ENCODE results near the gene PXK. TPM values are rescaled to one million over a fixed set of nuclear protein-coding genes. Genes with fewer than 3 reads are reported as not detected.
"Not testable (repeated sequence)": the region's sequence is repeated elsewhere in the genome, so short reads cannot be mapped to it uniquely, and the experiment has no call there.

The PXK gene
- total RNA-seq, 6 donors from 2014 or later: 17.6 to 38.8 (median 23.2) TPM

DNA sequence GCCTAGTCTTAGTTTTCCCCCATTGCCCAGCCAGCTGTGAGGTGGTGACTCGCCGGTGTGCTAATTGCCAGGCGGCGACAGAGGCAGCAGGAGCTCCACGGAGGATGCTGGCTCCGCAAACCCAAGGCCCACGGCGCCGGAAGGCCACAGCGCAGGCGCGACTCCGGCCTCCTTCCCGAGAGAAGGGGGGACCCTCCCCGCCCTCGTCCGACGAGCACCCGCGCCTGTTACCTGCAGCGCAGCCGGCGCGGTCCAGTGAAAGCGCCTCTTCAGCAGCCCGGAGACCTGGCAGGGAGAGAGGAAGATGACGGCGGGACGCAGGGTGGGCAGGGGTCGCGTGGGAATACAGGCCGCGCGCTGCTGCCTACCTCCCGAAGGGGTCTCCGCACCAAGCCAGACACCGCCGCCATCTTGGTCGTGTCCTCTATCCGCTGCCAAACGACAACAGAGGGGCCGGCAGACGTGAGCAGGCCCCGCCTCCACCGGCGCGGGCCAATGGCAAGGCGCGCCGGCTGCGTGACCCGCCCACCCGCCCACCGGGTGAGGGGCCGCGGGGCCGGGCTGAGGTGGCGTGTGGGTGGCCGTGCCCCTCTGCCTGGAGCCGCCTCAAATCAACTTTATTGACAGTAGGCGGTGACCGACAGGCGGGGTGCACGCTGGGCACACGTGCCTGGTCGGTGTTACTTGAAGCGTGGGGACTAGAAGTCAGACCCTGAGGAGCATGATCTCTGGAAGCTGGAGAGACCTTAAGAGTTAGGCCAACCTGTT, 100.9 kb downstream of the PXK start, which contains the start of gene PDHB:
Gene PDHB (minus strand): TSS at position 433 of the 768 bp plus-strand sequence. CDS start 23 bp downstream, at position 410.
- TF ChIP-seq POLR2AphosphoS5 (IDR thresholded peaks at IDR 0.05) (peak; percentile 91 to 92), POLR2A (IDR thresholded peaks at IDR 0.05) (peak in 3 of 4 donors; percentile 72 to 90 (median 76)), EP300 (IDR thresholded peaks at IDR 0.05) (no peak)
- TF ChIP-seq, protein P1, sequence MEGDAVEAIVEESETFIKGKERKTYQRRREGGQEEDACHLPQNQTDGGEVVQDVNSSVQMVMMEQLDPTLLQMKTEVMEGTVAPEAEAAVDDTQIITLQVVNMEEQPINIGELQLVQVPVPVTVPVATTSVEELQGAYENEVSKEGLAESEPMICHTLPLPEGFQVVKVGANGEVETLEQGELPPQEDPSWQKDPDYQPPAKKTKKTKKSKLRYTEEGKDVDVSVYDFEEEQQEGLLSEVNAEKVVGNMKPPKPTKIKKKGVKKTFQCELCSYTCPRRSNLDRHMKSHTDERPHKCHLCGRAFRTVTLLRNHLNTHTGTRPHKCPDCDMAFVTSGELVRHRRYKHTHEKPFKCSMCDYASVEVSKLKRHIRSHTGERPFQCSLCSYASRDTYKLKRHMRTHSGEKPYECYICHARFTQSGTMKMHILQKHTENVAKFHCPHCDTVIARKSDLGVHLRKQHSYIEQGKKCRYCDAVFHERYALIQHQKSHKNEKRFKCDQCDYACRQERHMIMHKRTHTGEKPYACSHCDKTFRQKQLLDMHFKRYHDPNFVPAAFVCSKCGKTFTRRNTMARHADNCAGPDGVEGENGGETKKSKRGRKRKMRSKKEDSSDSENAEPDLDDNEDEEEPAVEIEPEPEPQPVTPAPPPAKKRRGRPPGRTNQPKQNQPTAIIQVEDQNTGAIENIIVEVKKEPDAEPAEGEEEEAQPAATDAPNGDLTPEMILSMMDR (IDR thresholded peaks at IDR 0.05): peak in 2 of 6 experiments; percentile 4 to 24
- Histone ChIP-seq H3K36me3 (peaks cover 21 to 31% (median 30%) of the 10 kb centered on the region in 4 donors), H3K27ac (peak within 1 kb of the TSS; percentile 88 to 93 (median 90)), H3K4me3 (peak within 1 kb of the TSS; percentile 56 to 96 (median 80)), H3K4me1 (peaks cover 20 to 27% (median 22%) of the 10 kb centered on the region in 4 donors), H3K27me3 (no peaks in the 10 kb centered on the region), H3K9me3 (no peaks in the 10 kb centered on the region)
- peak; percentile 94 to 97 for DNase-seq
- WGBS, 2 donors: 0% methylated on average over 5 to 51 of the region's 67 CpGs
- ATAC-seq (ENCODE audit: low FRiP score in 2 of 2): peak; percentile 98 to 99

DNA sequence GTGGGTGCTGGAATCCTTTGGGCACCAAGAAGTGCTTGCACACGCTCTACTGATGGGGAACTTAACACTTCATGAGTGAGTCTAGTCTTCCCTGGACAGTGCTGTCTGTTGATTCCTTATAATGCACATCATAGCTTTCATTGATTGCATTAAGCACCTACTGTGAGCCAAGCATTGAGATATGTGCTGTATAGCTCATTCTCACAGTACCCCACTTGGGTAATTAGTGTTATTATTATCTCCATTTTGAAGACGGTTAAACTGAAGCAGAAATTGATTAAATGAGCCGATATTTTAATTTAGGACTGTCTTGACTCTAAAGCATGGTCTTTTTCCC, 101.4 kb downstream of the PXK start:
- no peak for TF ChIP-seq EP300 (IDR thresholded peaks at IDR 0.05)
- TF ChIP-seq, protein P1 (IDR thresholded peaks at IDR 0.05): peak in 1 of 6 experiments; percentile 1
- Histone ChIP-seq H3K4me1 (peaks cover 17 to 27% (median 22%) of the 10 kb centered on the region in 4 donors), H3K36me3 (peaks cover 16 to 25% (median 25%) of the 10 kb centered on the region in 4 donors), H3K27ac (peak overlapping the region; percentile 88 to 93 (median 90)), H3K4me3 (peak overlapping the region in 3 of 4 donors; percentile 56 to 96 (median 75)), H3K9me3 (no peaks in the 10 kb centered on the region), H3K27me3 (no peaks in the 10 kb centered on the region)
- DNase-seq (no peak), ATAC-seq (ENCODE audit: low FRiP score in 2 of 2) (no peak)
- 63 to 68% methylated on average over 3 of the region's 3 CpGs for WGBS, 2 donors

- Histone ChIP-seq H3K4me1 (peaks cover 17 to 27% (median 22%) of the 10 kb centered on the region in 4 donors), H3K27ac (peak overlapping the region in 2 of 4 donors; percentile 88 to 91), H3K36me3 (peaks cover 12 to 22% (median 21%) of the 10 kb centered on the region in 4 donors), H3K4me3 (no peak overlapping the region), H3K27me3 (no peaks in the 10 kb centered on the region), H3K9me3 (no peaks in the 10 kb centered on the region)
- DNase-seq: no peak
- TF ChIP-seq POLR2A (IDR thresholded peaks at IDR 0.05): no peak
- TF ChIP-seq POLR2AphosphoS5 (IDR thresholded peaks at IDR 0.05): no peak
- TF ChIP-seq EP300 (IDR thresholded peaks at IDR 0.05): no peak
- TF ChIP-seq, protein P1 (IDR thresholded peaks at IDR 0.05): no peak
- WGBS, 2 donors: 87 to 88% methylated on average over 11 of the region's 11 CpGs
- ATAC-seq (ENCODE audit: low FRiP score in 2 of 2): no peak
Observed at GRCh38 chr3:58434511-58434910, 101.8 kb downstream of the PXK start.

GRCh38 chr3:58434990-58435389, 102.3 kb downstream of the PXK start:
- no peak for DNase-seq
- ATAC-seq (ENCODE audit: low FRiP score in 2 of 2): no peak
- 93 to 94% methylated on average over 1 of the region's 1 CpG for WGBS, 2 donors
- Histone ChIP-seq H3K27ac (peak overlapping the region in 2 of 4 donors; percentile 40 to 51), H3K36me3 (peaks cover 7 to 17% (median 16%) of the 10 kb centered on the region in 4 donors), H3K4me1 (peaks cover 17 to 27% (median 22%) of the 10 kb centered on the region in 4 donors), H3K4me3 (no peak overlapping the region), H3K9me3 (no peaks in the 10 kb centered on the region), H3K27me3 (no peaks in the 10 kb centered on the region)
- TF ChIP-seq EP300 (IDR thresholded peaks at IDR 0.05) (peak in 1 of 4 donors; percentile 3), POLR2A (IDR thresholded peaks at IDR 0.05) (no peak), POLR2AphosphoS5 (IDR thresholded peaks at IDR 0.05) (peak; percentile 6 to 51)

- H3K9me3 ChIP-seq; H3K27ac ChIP-seq; H3K27me3 ChIP-seq; DNase-seq; H3K4me3 ChIP-seq; H3K36me3 ChIP-seq; ATAC-seq (ENCODE audit: low FRiP score in 2 of 2): not testable (repeated sequence)
- peaks cover 15 to 21% (median 19%) of the 10 kb centered on the region in 4 donors for H3K4me1 ChIP-seq
- WGBS, 2 donors: 76 to 84% methylated on average over 8 of the region's 8 CpGs
Observed at GRCh38 chr3:58437276-58437675, 104.6 kb downstream of the PXK start.

- H3K4me3 ChIP-seq; ATAC-seq (ENCODE audit: low FRiP score in 2 of 2); H3K27ac ChIP-seq; H3K4me1 ChIP-seq; H3K36me3 ChIP-seq; H3K9me3 ChIP-seq; H3K27me3 ChIP-seq; DNase-seq: not testable (repeated sequence)
- WGBS, 2 donors: 85 to 88% methylated on average over 6 of the region's 6 CpGs
Observed at GRCh38 chr3:58440996-58441355, 108.3 kb downstream of the PXK start.
